Epithelial cell of esophagus (primary cell): ENCODE measurements around the gene FARP2.
A peak's percentile ranks its signal among the peaks of the same experiment; 100 is the strongest.
"Not testable (repeated sequence)": the region's sequence is repeated elsewhere in the genome, so short reads cannot be mapped to it uniquely, and the experiment has no call there.

Experiments
- DNase-seq: peaks from one replicate; pipeline ENCODE4 v3.0.0; 2010; ENCODE audit warnings: low read depth
- H3K4me3 ChIP-seq: 2 replicates; pipeline ENCODE4 v1.5.1; 2011; ENCODE audit warnings: mild to moderate bottlenecking, low read length, control low read depth
- TF ChIP-seq, protein P1 (sequence below): IDR thresholded peaks from 2 replicates; pipeline ENCODE4 v1.5.1; 2011; ENCODE audit warnings: low read depth, mild to moderate bottlenecking, low read length, control low read depth, inconsistent platforms; ENCODE audit not compliant: insufficient read depth; ENCODE audit errors: missing control alignments

FARP2 gene

DNA sequence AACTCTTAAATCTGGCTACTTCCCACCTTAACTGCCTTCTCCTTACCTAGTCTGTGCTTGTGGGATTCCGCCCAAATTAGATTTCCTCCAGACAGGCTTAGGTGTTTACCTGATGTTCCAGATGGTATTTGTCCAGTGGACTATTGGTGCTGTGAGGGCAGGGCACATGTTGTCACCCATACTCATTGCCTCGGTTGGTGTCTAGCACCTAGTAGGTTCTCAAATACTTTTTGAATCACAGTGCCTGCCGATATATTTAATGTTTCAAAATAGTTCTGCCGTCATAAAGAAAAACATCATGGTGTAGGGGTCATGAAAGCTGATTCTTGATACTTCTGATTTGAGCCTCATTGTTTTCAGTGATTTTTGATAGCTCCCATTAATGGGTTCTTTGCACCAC is 39.3 kb upstream of the FARP2 start:
- peak overlapping the region; percentile 95 for H3K4me3 ChIP-seq
- TF ChIP-seq, protein P1, sequence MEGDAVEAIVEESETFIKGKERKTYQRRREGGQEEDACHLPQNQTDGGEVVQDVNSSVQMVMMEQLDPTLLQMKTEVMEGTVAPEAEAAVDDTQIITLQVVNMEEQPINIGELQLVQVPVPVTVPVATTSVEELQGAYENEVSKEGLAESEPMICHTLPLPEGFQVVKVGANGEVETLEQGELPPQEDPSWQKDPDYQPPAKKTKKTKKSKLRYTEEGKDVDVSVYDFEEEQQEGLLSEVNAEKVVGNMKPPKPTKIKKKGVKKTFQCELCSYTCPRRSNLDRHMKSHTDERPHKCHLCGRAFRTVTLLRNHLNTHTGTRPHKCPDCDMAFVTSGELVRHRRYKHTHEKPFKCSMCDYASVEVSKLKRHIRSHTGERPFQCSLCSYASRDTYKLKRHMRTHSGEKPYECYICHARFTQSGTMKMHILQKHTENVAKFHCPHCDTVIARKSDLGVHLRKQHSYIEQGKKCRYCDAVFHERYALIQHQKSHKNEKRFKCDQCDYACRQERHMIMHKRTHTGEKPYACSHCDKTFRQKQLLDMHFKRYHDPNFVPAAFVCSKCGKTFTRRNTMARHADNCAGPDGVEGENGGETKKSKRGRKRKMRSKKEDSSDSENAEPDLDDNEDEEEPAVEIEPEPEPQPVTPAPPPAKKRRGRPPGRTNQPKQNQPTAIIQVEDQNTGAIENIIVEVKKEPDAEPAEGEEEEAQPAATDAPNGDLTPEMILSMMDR: no peak
- DNase-seq: no peak

DNA sequence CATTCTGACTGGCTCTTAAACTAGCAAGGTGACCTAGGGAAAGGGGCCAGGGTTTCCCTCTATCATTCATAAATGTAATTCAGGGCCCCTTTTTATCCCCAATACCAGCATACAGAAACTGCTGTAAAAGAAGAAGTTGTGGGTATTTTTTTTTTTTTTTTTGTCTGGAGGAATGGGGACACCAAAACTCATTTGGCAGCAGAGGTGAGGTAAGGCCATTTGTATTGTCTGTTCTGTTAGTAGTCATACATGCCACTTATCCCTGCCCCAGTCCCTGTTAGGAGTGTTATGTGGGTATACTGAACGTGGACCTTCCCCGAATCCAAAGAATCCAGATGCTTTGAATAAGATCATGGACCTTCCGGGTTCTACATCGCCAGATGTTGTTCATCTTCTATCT is 38.7 kb upstream of the FARP2 start:
- TF ChIP-seq, protein P1: no peak
- no peak for DNase-seq
- peak overlapping the region; percentile 95 for H3K4me3 ChIP-seq

DNA sequence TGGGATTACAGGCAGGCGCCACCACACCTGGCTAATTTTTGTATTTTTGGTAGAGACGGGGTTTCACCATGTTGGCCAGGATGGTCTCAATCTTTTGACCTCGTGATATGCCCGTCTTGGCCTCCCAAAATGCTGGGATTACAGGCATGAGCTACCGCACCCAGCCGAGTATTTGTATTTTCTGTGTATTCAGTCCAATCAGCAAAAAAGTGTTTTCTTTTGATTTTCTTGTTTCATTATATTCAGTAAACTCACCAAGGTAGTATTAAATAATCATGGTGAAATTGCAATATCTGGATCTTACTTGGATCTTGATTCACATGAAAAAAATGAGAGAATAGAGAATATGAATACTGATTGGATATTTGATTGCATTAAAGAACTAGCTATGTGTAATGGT is 37.3 kb upstream of the FARP2 start:
- not testable (repeated sequence) for DNase-seq, H3K4me3 ChIP-seq

DNA sequence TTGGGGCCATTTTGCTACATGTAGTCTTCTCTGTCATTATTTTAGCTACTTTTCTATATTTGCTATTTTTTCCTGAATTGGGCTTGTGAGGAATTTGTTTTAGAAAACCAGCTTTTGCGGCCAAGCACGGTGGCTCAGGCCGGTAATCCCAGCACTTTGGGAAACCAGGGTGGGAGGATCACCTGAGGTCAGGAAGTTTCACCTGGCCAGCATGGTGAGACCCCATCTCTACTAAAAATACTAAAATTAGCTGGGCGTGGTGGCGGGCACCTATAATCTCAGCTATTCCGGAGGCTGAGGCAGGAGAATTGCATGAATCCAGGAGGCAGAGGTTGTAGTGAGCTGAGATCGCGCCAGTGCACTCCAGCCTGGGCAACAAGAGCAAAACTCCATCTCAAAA is 35.7 kb upstream of the FARP2 start:
- no peak for DNase-seq
- TF ChIP-seq, protein P1: no peak
- H3K4me3 ChIP-seq: no peak overlapping the region

DNA sequence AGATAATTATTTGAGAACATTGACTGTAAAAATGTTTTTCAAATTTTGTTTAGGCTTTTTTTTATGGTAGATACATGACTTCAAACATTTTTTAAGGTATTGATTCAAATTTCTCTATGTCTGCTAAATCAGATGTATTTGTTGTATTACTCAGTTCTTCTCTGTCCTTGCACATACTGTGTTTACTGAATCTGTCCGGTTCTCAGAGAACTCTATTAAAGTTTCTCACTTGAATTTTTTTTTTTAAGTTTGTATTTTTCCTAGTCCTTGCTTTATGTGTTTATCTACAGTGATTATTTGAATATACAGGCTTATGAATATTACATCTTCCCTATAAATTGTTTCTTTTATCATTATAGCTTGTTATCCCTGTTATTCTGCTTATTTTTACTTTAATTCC is 35.1 kb upstream of the FARP2 start:
- H3K4me3 ChIP-seq: no peak overlapping the region
- DNase-seq: no peak
- TF ChIP-seq, protein P1: no peak

DNA sequence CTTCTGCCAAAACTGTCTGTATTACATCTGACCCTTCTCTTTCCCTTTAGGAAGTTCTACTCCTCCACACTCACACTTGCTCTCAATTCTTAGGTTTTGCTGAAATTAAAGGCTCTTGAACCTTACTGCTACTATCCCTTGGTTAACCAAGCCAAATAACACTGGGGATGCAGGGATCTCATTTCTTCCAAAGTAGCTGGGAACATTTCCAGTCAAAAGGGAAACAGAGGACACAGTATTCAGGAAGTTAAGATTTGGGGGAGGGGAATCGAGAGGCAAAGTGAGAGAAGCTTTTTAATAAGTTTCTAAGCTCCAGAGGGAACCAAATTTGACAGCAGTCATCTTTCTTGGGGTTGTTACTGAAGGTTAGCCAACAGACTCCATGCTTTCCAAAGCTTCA is 34.2 kb upstream of the FARP2 start:
- no peak overlapping the region for H3K4me3 ChIP-seq
- DNase-seq: no peak
- TF ChIP-seq, protein P1: no peak

DNA sequence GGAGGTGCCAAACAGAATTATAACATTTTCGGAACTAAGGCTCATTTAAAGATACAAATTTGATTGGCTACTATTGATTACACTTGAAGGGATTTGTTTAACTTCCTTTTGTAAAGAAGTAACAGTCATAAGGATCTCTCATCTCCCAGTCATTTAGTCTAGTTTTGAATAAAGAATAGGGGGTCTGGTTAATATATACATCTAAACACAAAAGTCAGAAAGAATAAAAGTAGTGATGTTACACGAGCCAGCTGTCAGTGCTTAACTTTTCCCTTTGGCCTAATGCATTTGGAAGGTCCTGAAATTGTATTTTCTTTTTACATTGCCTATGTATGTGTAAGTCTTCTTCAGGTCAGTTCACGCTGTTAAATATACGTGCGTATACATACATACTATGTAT is 32.3 kb upstream of the FARP2 start:
- TF ChIP-seq, protein P1: no peak
- no peak overlapping the region for H3K4me3 ChIP-seq

DNA sequence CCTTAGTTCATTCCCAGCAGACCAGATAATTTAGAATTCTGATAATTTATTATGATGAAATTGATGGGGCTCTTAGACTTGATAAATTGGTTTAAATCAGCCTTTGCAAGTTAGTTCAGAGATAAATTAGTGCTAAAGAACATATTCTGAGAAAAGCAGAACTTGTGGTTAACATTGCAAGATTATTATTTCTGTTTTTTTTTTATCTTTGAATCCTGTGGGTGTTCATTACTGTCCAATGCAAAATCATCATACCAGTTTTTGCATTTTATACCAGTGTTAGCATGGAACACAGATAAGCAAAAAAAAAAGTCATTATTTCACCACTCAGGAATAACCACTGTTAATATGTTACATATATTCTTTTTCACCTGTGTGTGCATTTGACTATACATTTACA is 31.3 kb upstream of the FARP2 start:
- no peak for DNase-seq
- TF ChIP-seq, protein P1: no peak
- no peak overlapping the region for H3K4me3 ChIP-seq

More for the DNA sequence above, 32.3 kb upstream of the FARP2 start:
- no peak for DNase-seq
